ENCODE data around the gene SNRK.

Gene SNRK

DNA sequence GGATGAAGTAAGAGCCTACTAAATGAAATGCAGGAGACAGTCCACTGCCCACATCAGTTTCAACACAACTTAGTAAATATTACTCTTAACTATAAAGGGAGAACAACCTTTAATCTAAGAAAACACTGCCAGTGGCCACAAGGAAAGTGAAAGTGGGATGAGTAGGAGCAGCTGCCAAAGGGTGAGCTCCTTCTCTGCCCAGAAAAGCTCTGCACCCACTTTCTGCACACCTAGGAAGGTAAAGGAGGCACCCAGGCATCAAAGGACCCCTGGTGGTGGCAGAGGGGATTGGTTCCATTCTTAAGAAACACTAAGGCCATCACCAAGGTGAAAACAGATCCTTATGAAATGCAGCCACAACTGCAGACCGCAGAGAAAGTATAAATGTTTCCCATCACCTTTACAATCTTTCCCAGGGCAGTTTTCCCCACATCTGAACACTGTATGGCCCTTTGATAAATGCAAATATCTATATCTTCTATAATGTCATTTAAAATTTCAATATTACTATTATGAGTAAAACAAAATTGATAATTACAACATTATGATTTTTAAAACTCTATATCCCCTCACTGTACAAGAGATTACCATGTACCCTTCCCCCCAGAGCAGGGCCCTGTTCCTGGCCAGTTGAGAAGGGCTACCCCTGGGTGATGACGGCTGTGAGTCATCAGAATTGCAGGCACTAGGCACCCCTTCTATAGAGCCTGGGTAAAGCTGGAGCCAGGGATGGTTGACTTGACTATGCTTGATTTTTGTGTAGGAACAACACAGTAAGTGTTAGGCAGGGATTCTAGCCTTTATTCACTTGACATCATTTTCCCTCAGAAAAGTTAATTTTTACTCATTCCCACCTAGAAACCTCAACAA, 92.0 kb downstream of the SNRK start:
- peak; percentile 63 for DNase-seq

DNA sequence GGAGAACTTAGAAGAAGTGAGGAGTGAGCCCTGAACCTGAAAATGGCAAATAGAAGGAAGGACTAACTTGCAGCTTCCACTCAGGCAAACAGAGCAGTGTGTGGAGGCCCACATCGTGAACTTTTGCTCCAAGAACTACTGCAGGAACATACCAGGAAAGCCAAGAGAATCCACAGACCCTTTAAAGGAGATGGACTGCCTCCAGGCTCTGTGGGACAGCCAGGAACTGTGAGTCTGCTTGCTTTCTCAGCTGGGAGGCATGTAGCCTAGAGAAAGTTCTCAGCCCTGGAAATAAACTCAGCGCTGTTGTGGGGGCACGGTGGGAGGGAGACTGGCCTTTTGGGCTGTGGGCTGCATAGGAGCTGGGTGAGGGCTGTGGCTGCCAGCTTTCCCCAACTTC, 93.0 kb downstream of the SNRK start:
- no peak for DNase-seq

DNA sequence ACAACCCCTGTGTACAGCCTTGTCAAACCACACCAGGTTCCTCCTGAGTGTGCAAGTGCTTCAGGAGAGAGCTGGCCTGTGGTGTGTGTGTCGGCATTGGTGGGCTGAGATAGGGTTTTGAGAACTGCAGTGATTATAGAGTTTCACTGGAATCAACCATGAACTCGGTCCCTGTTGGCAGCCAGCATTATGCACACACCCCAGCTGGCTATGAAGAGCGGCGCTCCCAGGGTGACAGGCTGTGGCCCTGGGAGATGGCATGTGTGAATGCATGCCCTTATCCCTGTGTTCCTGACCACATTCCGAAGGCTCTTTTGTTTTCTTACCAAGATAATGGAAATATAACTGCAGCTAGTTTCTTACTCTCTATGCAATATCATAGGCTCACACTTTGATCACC, 101.8 kb downstream of the SNRK start:
- no peak for DNase-seq

DNA sequence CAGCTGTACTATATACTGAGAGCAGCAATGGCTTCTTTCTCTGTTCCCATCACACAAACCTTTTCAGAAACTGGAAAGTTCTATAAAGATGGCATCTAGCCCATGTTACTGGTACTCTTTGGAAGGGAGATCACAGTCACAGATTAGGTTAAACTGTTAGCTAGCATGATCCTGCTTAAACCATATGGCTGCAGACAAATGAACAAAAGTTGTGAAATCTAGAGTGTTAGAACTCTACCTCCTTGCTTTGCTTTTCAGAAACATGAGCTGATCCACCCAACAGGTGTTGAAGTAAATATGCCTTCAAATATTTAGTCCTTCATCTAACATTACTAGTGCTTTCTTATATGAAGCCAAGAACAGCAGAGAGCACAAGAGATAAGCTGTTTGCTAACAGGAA, 102.6 kb downstream of the SNRK start:
- no peak for DNase-seq

DNA sequence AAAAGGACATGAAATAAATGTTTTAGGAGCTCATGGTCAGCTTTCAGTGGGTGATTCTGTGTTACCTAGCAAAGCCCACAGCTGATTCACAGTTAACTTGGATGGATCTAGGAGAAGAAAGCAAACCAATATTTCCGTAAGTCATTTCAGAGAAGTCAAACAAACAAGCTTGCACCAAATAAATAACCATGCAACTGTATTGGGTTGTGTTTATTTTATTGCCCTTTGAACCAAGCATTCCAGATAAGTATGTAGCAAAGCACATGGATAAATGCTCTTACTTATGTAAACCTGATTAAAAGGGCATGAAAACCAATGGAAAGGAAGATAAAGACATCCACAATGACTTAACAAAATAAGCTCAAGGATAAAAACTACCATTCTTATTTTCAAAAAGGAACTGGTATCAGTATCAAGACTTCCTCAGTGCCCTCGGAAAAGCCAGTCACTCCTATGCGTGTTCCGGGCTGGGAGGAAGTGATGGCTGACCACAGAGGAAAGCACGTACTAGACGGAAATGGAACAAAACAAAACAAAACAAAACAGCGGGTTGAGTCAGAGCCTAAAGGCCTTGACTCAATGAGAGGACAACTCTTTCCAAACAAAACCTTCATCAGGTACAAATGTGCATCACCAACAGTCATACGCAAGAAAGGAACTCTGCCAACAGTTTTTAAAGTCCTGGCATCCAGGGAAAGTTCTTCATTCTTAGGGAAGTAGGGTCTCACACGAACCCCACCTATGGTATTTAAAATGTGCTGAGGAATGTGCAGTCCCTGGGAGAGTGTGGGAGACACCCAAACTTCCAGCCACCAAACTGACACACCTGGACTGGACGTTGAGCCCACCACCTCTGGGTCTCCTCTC, 103.3 kb downstream of the SNRK start:
- peak; percentile 88 for DNase-seq

DNA sequence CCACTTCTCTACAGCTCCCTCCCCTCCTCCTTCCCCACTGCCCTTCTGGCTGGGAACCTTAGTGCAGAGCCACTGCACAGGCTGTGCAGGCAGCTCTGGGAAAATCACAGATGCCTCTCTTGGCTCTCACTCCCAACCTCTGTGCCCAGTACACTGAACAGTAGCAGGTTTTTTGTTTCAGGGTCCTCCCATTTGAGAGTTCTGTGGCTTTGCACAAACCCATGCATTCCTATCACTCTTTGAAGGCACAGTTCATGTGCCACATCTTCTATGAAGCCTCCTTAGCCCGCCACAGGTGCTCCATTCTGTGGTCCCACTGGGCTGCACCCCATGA, 103.9 kb downstream of the SNRK start:
- DNase-seq: no peak

DNA sequence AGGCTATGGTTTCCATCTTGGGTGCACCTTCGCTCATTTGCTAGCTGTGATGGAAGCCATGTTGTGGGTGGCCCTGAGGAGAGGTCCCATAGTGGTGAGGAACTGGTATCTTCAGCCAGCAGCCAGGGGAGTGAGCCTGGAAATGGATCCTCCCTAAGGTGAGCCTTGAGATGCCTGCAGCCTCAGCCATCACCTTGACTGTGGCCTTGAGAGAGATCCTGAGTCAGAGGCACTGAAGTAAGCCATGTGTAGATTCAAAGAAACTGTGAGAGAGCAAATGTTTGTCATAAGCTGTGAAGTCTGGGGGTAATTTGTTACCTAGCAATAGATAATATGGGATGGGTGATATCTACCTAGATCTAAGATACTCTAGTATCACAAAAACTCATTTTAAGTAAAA, 105.3 kb downstream of the SNRK start:
- peak; percentile 22 for DNase-seq

DNA sequence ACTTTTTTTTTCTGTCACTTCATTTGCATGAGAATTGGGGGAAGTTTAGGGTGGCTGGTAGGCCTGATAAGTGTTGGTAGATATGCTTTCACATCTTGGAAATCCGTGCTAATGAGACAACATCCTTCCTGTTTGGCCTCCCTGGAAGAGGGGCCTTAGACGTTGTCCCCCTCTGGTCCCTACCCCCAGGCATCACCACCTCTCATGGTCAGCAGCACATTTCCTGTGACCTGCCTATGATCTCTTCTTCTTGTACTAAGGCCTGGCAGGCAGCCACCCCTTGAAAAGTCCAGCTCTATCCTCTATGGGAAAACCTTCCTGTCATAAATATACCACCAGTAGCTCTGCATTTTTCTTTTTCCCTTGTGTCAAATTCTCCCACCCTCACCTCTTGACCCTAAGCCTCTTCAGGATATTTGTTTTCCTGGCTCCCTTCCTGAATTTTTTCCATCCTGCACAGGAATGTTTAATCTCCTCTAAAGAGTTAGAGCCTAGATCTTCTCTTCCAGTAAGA, 107.8 kb downstream of the SNRK start:
- no peak for DNase-seq

DNA sequence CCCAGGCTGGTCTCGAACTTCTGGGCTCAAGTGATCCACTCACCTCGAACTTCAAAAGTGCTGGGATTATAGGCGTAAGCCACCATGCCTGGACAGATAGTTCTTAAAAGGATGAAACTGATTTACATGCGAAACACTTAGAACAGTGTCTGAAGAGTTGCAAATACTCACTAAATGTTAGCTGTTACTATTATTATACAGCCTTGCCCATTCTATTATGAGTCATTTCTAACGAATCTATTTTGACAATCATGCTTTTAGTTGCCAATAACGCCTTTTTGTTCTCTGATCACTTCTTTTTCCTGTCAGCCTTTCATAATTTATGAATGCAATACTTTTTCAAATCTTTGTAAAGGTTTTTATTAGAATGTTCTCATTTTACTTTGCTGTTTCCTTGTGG, 112.7 kb downstream of the SNRK start:
- DNase-seq: no peak

DNA sequence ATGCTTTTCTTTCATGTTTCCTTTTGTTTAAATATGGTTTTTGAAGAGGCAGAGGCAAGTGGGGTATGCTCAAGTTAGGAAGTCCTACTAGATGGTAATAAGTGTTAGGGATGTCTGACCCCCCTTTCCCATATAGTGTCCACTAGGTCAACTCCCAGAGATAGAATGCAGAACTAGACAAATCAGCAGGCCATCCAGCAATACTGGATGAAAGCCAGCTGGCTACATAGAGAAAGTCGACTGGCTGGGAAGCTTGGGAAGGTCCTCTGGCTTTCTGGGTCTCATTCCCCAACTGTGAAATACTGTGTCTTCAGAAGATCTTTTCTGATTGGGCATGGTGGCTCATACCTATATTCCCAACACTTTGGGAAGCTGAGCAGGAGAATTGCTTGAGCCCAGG, 113.8 kb downstream of the SNRK start:
- no peak for DNase-seq

All from activated CD4-positive, alpha-beta T cell treated with anti-CD3 and anti-CD28 coated beads, Interleukin-2, Interleukin-6, amounts not matched to agents 100 ng/mL and 50 ng/mL, durations not matched to agents 16 hours and 8 hours (primary cell).